WTC11 (cell line): ENCODE measurements around the gene DCBLD2. TPM values are rescaled to one million over a fixed set of nuclear protein-coding genes. Genes with fewer than 3 reads are reported as not detected.

Experiments used
- ATAC-seq: fragments of 200-7000 bp; cut with Tn5 transposase; 2 replicates; pipeline ENCODE4 v1.10.0; 2021; ENCODE audit warnings: mild to moderate bottlenecking, moderate library complexity
- CTCF ChIA-PET: fragments of 300-600 bp; sonication (Branson Sonifier 250); formaldehyde crosslinking; loops from one replicate; lab custom pipeline; 2021; ENCODE audit warnings: antibody characterized with exemption; lab: Charles Lee
- POLR2A ChIA-PET: fragments of 350-600 bp; sonication (Branson Sonifier 250); formaldehyde crosslinking; loops from one replicate; lab custom pipeline; 2021; ENCODE audit warnings: antibody characterized with exemption; lab: Charles Lee
- DNase-seq: peaks from one replicate; pipeline ENCODE4 v3.0.0; 2021; ENCODE audit warnings: low spot score
- H3K27ac Mint-ChIP-seq: 2 replicates; pipeline ENCODE4 v1.8.0; 2021; ENCODE audit warnings: mixed read lengths
- H3K27me3 Mint-ChIP-seq: 2 replicates; pipeline ENCODE4 v1.8.0; 2021; ENCODE audit warnings: low read depth, mild to moderate bottlenecking, moderate library complexity, mixed read lengths
- H3K36me3 Mint-ChIP-seq: 2 replicates; pipeline ENCODE4 v1.8.0; 2021; ENCODE audit warnings: mixed read lengths
- H3K4me1 Mint-ChIP-seq: 2 replicates; pipeline ENCODE4 v1.8.0; 2022; ENCODE audit warnings: mixed read lengths
- H3K4me3 Mint-ChIP-seq: 2 replicates; pipeline ENCODE4 v1.8.0; 2021; ENCODE audit warnings: mild to moderate bottlenecking, moderate library complexity, mixed read lengths
- H3K9me3 Mint-ChIP-seq: 2 replicates; pipeline ENCODE4 v1.8.0; 2021; ENCODE audit warnings: mixed read lengths
- EMX1 ChIP-seq: fragments of 250-450 bp; sonication (Bioruptor Pico); IDR thresholded peaks from 2 replicates; pipeline ENCODE4 v1.8.0; 2021; ENCODE audit warnings: mild to moderate bottlenecking
- ESRRA ChIP-seq: sonication (generic); formaldehyde crosslinking; IDR thresholded peaks from 2 replicates; pipeline ENCODE4 v1.8.1; 2022; ENCODE audit warnings: mild to moderate bottlenecking, missing genetic modification reagents, borderline replicate concordance
- NR3C1 ChIP-seq: sonication (generic); formaldehyde crosslinking; conservative IDR thresholded peaks from 2 replicates; pipeline ENCODE4 v1.8.1; 2023; ENCODE audit warnings: low read depth, mild to moderate bottlenecking, missing genetic modification reagents
- ZNF416 ChIP-seq: fragments of 250-450 bp; sonication (Bioruptor Pico); IDR thresholded peaks from 2 replicates; pipeline ENCODE4 v1.9.0; 2021; ENCODE audit warnings: mild to moderate bottlenecking, inconsistent platforms
- total RNA-seq: library from RNA; stranded (reverse); gene quantifications from 3 replicates; pipeline ENCODE4 v1.2.3, GENCODE V29; 2021
- TF ChIP-seq, protein P1 (sequence below): sonication (generic); formaldehyde crosslinking; conservative IDR thresholded peaks from 2 replicates; pipeline ENCODE4 v1.8.1; 2023; ENCODE audit warnings: mild to moderate bottlenecking, low read depth, missing genetic modification reagents, moderate library complexity
- TF ChIP-seq, protein P2 (sequence below): sonication (generic); formaldehyde crosslinking; IDR thresholded peaks from 2 replicates; pipeline ENCODE4 v1.8.1; 2022; ENCODE audit warnings: low read depth, missing genetic modification reagents, borderline replicate concordance
- TF ChIP-seq, protein P3 (sequence below): sonication (generic); formaldehyde crosslinking; IDR thresholded peaks from 2 replicates; pipeline ENCODE4 v1.8.1; 2022; ENCODE audit warnings: missing genetic modification reagents, borderline replicate concordance
- TF ChIP-seq, protein P4 (sequence below): sonication (generic); formaldehyde crosslinking; IDR thresholded peaks from 2 replicates; pipeline ENCODE4 v1.8.0; 2023; ENCODE audit warnings: missing genetic modification reagents
- TF ChIP-seq, protein P5 (sequence below): fragments of 250-450 bp; sonication (Bioruptor Pico); IDR thresholded peaks from 2 replicates; pipeline ENCODE4 v2.1.2; 2022; ENCODE audit warnings: mild to moderate bottlenecking, moderate library complexity
- TF ChIP-seq, protein P6 (sequence below): sonication (generic); formaldehyde crosslinking; IDR thresholded peaks from 2 replicates; pipeline ENCODE4 v1.8.1; 2023; ENCODE audit warnings: mild to moderate bottlenecking, missing genetic modification reagents, moderate library complexity
- TF ChIP-seq, protein P7 (sequence below): fragments of 250-450 bp; sonication (Bioruptor Pico); conservative IDR thresholded peaks from 2 replicates; pipeline ENCODE4 v1.9.0; 2021; ENCODE audit warnings: mild to moderate bottlenecking
- TF ChIP-seq, protein P8 (sequence below): sonication (generic); formaldehyde crosslinking; IDR thresholded peaks from 2 replicates; pipeline ENCODE4 v1.8.1; 2022; ENCODE audit warnings: mild to moderate bottlenecking, missing genetic modification reagents, moderate library complexity, borderline replicate concordance

The DCBLD2 gene
- total RNA-seq, 1 experiment from 2014 or later, result 47.9 TPM

DNA sequence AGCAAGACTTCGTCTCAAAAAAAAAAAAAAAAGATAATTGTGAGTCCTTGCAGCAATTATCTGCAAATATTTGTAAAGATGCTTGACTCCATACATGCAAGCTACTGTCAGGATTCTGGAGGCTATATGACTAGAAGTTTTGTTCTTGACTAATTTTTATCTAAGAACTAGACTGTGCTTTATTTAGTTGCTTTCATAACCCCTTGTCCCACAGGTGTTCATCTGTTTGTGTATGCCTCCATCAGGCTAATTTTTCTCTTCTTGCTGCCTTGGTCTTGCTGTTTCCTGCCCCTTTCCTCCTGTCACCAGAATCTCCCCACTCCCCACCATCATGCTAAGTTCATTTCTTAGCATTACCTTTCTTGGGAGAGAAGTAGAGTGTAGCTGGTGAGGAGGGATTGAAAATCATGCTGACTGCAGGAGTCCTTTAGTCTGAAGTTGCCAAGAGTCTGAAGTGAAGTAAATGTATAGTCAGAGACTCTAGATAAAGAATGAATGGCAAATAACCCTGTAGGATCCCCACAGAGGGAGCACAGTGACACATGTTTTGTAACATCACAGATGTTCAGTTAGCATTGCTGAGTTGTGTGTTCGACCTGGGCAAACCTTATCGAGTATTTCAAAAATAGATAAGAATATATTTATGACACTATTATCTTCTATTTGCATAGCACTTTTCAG lies 125.9 kb downstream of the DCBLD2 start (continued):
- TF ChIP-seq, protein P1, sequence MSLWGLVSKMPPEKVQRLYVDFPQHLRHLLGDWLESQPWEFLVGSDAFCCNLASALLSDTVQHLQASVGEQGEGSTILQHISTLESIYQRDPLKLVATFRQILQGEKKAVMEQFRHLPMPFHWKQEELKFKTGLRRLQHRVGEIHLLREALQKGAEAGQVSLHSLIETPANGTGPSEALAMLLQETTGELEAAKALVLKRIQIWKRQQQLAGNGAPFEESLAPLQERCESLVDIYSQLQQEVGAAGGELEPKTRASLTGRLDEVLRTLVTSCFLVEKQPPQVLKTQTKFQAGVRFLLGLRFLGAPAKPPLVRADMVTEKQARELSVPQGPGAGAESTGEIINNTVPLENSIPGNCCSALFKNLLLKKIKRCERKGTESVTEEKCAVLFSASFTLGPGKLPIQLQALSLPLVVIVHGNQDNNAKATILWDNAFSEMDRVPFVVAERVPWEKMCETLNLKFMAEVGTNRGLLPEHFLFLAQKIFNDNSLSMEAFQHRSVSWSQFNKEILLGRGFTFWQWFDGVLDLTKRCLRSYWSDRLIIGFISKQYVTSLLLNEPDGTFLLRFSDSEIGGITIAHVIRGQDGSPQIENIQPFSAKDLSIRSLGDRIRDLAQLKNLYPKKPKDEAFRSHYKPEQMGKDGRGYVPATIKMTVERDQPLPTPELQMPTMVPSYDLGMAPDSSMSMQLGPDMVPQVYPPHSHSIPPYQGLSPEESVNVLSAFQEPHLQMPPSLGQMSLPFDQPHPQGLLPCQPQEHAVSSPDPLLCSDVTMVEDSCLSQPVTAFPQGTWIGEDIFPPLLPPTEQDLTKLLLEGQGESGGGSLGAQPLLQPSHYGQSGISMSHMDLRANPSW, result no peak
- TF ChIP-seq, protein P2, sequence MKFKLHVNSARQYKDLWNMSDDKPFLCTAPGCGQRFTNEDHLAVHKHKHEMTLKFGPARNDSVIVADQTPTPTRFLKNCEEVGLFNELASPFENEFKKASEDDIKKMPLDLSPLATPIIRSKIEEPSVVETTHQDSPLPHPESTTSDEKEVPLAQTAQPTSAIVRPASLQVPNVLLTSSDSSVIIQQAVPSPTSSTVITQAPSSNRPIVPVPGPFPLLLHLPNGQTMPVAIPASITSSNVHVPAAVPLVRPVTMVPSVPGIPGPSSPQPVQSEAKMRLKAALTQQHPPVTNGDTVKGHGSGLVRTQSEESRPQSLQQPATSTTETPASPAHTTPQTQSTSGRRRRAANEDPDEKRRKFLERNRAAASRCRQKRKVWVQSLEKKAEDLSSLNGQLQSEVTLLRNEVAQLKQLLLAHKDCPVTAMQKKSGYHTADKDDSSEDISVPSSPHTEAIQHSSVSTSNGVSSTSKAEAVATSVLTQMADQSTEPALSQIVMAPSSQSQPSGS (CRISPR knock-in tag), result no peak
- TF ChIP-seq, protein P3, sequence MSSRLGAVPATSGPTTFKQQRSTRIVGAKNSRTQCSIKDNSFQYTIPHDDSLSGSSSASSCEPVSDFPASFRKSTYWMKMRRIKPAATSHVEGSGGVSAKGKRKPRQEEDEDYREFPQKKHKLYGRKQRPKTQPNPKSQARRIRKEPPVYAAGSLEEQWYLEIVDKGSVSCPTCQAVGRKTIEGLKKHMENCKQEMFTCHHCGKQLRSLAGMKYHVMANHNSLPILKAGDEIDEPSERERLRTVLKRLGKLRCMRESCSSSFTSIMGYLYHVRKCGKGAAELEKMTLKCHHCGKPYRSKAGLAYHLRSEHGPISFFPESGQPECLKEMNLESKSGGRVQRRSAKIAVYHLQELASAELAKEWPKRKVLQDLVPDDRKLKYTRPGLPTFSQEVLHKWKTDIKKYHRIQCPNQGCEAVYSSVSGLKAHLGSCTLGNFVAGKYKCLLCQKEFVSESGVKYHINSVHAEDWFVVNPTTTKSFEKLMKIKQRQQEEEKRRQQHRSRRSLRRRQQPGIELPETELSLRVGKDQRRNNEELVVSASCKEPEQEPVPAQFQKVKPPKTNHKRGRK (CRISPR knock-in tag), result no peak
- TF ChIP-seq ZNF416 (CRISPR knock-in tag), result no peak
- TF ChIP-seq, protein P4, sequence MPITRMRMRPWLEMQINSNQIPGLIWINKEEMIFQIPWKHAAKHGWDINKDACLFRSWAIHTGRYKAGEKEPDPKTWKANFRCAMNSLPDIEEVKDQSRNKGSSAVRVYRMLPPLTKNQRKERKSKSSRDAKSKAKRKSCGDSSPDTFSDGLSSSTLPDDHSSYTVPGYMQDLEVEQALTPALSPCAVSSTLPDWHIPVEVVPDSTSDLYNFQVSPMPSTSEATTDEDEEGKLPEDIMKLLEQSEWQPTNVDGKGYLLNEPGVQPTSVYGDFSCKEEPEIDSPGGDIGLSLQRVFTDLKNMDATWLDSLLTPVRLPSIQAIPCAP, result no peak
- TF ChIP-seq NR3C1 (CRISPR knock-in tag), result no peak
- TF ChIP-seq EMX1 (CRISPR knock-in tag), result no peak

DNA sequence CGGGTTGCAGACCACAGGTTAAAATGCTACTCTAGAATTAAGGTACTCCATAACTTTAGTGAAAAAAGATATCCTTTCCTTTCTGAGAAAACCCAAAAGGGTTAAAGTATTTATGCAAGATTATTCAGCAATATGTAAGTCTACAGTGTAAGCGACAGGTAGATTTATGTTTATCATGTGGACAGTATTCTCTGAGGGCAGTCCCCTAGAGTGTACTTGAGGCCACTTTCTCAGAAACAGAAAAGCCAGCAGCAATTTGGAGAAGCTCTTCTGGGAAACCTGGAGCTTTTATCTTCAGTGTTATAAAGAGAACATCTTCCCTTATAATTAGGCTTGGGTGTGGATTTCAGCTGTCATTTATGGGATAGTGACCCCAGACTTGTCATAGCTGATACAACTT lies 129.5 kb downstream of the DCBLD2 start:
- Mint-ChIP-seq H3K4me3 (no peak overlapping the region), H3K4me1 (peaks cover 3% of the 10 kb centered on the region; the same call in 1 of the 2 replicates), H3K9me3 (no peaks in the 10 kb centered on the region), H3K27ac (no peak overlapping the region), H3K27me3 (no peaks in the 10 kb centered on the region), H3K36me3 (no peaks in the 10 kb centered on the region)
- CTCF ChIA-PET, result no interaction called here
- POLR2A ChIA-PET, result interaction anchor here (0.7 kb wide), 1 partner anchor 22 kb away, joined by 3 read pairs; no protein-coding TSS in a partner anchor
- DNase-seq (no peak), ATAC-seq (no peak)
- no peak for TF ChIP-seq ESRRA
- TF ChIP-seq, protein P5, sequence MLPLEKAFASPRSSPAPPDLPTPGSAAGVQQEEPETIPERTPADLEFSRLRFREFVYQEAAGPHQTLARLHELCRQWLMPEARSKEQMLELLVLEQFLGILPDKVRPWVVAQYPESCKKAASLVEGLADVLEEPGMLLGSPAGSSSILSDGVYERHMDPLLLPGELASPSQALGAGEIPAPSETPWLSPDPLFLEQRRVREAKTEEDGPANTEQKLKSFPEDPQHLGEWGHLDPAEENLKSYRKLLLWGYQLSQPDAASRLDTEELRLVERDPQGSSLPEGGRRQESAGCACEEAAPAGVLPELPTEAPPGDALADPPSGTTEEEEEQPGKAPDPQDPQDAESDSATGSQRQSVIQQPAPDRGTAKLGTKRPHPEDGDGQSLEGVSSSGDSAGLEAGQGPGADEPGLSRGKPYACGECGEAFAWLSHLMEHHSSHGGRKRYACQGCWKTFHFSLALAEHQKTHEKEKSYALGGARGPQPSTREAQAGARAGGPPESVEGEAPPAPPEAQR (CRISPR knock-in tag), result no peak
- TF ChIP-seq, protein P6, sequence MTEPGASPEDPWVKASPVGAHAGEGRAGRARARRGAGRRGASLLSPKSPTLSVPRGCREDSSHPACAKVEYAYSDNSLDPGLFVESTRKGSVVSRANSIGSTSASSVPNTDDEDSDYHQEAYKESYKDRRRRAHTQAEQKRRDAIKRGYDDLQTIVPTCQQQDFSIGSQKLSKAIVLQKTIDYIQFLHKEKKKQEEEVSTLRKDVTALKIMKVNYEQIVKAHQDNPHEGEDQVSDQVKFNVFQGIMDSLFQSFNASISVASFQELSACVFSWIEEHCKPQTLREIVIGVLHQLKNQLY (CRISPR knock-in tag), result no peak
- TF ChIP-seq, protein P7, sequence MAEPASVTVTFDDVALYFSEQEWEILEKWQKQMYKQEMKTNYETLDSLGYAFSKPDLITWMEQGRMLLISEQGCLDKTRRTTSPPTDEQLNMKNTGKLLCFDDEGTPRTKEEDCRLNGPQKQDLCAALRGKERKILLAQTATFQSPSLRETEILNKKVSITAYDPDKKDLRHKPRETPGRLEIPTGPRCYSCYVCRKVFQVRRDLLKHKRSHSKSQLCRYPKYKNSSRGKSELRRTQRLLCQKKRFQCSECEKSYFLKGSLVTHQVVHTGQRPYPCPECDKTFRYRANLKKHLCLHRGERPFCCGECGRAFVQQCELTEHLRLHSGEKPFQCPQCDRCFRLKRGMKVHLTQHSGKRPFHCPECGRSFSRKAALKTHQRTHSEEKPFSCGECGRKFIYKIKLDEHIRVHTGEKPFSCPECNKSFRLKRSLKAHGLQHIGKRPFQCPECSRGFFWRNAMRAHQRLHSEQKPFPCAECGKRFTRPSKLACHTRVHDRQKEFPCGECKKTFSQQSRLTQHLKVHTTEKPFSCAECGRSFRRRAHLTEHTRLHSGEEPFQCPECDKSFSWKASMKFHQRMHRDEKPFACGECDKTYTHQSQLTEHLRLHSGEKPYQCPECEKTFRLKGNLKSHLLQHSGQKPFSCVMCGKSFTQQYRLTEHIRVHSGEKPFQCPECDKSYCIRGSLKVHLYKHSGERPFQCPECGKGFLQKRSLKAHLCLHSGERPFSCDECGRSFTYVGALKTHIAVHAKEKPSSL, result no peak
- TF ChIP-seq, protein P8, sequence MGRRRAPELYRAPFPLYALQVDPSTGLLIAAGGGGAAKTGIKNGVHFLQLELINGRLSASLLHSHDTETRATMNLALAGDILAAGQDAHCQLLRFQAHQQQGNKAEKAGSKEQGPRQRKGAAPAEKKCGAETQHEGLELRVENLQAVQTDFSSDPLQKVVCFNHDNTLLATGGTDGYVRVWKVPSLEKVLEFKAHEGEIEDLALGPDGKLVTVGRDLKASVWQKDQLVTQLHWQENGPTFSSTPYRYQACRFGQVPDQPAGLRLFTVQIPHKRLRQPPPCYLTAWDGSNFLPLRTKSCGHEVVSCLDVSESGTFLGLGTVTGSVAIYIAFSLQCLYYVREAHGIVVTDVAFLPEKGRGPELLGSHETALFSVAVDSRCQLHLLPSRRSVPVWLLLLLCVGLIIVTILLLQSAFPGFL (CRISPR knock-in tag), result no peak
